Fibroblast of peridontal ligament (primary cell): Measurements from ENCODE around the gene PBRM1.

Source experiments
- DNase-seq: peaks from one replicate; pipeline ENCODE4 v3.0.0-alpha.2; 2010; ENCODE audit errors: extremely low read depth

Gene PBRM1

DNA sequence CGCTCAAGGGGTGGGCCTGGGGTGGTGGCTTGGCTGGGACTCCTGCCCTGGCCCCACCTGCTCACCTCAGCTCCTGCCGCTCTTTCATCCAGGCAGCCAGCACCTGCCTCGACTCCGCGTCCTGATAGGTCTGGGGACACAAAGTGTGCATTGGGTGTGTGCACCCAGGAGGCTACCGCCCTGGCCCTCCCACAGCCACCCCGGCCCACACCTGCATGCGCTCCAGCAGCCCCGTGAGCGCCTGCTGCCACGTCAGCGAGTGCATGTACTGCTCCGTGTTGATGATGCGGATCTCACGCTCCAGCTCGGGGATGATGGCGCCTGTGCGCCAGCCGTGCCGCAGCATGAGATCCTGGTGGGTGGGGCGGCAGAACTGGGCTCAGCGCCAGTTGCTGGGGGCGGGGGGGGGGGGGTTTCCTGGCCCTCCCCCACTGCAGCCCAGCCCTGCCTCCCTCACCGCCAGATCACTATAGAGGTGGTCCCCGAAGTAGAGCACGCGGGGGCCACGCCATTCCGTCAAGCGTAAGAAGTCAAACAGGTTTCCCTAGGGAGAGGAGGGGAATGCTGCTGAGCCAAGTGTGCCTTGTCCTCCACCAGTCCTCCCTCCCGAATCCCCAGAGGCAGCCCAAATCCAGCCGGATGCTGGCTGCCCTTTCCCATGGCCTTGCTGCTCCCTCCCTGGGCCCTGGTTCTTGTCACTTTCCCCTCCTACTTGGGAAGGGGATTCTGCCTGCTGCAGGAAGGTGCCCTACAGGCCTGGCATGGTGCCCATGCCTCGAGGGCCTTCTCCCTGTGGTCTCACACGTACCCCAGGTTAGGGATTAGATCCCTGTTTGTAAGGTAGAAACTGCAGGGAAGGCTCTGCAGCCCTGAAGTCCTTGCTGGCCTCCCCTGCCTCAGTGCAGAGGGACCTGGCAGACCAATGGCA is 160.7 kb downstream of the PBRM1 start:
- no peak for DNase-seq

DNA sequence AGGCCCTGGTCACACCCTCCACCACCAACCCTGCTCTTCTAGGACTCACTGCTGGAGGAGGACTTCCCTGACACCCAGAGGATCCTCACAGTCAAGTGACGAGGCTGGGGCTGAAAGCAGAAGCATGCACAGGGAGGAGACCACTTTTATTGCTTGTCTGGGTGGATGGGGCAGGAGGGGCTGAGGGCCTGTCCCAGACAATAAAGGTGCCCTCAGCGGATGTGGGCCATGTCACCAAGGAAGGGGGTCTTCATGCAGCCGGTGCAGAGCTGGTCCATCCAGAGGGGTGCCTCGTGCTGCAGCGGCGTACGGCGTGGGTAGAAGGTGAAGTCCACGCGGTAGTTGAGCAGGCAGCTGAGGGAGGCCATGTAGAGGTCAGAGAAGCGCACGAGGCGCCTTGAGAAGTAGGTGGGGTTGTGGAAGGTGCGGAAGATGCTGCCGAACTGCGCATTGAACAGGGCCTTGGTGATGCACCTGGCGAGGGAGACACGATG is 161.4 kb downstream of the PBRM1 start:
- no peak for DNase-seq

DNA sequence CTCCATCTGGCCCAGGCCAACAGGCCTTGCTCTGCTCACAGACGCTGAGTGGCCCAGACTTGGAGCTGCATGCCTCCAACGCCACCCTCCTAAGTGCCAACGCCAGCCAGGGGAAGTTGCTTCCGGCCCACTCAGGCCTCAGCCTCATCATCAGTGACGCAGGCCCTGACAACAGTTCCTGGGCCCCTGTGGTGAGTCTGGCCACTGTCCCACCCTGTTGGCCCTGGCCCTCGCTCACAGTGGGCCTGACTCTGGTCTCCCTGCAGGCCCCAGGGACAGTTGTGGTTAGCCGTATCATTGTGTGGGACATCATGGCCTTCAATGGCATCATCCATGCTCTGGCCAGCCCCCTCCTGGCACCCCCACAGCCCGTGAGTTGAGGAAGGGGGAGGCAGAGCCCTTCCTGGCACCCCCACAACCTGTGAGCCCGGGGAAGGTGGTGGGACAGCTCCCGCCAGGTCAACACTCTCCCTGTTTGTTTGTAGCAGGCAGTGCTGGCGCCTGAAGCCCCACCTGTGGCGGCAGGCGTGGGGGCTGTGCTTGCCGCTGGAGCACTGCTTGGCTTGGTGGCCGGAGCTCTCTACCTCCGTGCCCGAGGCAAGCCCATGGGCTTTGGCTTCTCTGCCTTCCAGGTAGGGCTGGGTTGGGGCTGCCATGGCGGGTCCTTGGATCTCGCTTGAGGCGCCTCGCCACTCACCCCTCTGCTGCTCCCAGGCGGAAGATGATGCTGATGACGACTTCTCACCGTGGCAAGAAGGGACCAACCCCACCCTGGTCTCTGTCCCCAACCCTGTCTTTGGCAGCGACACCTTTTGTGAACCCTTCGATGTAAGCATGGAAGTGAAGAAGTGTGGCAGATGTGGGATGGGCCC is 162.1 kb downstream of the PBRM1 start:
- no peak for DNase-seq

DNA sequence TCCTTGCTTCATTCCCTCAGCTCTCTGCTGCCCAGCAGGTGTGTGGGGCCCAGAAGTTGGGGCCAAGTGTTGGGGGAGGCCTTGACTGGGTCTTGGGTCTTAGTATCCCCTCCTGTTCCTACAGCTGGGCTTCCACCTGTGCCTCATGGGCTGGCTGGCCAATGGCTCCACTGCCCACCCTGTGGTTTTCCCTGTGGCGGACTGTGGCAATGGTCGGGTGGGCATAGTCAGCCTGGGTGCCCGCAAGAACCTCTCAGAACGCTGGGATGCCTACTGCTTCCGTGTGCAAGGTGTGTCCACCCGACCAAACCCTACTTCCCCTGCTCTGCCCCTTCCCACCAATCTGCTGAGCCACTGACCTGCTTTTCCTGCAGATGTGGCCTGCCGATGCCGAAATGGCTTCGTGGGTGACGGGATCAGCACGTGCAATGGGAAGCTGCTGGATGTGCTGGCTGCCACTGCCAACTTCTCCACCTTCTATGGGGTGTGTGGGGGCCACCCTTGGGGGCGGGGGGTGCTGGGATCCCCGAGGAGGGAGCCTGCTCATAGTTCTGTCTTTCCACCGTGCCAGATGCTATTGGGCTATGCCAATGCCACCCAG is 163.0 kb downstream of the PBRM1 start:
- DNase-seq, result no peak

DNA sequence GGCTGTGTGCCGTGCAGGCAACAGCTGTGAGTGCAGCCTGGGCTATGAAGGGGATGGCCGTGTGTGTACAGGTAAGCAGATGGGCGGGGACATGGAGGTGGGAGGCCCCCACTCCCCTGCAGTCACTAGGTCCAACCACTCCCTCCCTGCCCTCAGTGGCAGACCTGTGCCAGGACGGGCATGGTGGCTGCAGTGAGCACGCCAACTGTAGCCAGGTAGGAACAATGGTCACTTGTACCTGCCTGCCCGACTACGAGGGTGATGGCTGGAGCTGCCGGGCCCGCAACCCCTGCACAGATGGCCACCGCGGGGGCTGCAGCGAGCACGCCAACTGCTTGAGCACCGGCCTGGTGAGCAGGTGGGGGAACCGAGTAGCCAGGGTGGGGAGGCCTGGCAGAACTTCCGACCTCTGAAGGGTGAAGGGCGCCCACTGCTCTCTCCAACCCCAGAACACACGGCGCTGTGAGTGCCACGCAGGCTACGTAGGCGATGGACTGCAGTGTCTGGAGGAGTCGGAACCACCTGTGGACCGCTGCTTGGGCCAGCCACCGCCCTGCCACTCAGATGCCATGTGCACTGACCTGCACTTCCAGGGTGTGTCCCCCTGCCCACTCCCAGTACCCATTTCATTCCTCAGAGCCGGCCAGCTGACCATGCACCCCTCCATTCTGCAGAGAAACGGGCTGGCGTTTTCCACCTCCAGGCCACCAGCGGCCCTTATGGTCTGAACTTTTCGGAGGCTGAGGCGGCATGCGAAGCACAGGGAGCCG is 163.6 kb downstream of the PBRM1 start:
- DNase-seq, result no peak

DNA sequence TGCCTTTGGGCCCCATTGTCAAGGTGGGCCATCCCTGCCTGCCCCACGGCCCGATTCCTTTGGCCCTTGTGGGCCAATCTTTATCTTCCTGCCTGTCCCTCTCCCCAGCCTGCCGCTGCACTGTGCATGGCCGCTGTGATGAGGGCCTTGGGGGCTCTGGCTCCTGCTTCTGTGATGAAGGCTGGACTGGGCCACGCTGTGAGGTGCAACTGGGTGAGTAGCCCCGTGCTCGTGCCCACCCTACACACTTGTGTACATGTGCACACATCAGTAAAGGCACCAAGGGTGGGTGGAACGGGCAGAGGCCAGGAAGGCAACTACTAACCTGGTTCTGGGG is 164.3 kb downstream of the PBRM1 start:
- no peak for DNase-seq

DNA sequence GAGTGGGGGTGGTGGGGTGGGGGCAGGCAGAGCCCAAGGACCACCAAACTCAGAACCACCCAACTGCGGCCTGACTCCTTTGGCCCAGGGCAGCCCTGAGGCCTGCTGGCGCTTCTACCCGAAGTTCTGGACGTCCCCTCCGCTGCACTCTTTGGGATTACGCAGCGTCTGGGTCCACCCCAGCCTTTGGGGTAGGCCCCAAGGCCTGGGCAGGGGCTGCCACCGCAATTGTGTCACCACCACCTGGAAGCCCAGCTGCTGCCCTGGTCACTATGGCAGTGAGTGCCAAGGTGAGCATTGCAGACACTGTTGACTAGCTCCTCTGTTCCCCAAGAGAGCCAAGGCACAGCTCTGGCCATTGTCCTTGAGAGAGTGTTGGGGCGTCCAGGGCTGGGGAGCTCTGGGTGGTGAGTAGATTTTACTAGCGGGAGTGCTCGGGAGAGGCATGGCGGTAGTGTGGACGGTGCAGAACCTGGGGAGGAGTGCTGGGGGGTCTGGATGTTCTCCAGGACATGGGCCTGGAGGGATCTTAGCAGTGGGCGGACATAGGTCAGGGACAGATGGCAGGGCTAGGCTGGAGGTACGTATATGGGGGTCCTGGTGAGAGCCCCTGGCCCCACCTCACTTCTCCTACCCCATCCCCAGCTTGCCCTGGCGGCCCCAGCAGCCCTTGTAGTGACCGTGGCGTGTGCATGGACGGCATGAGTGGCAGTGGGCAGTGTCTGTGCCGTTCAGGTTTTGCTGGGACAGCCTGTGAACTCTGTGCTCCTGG is 164.8 kb downstream of the PBRM1 start:
- DNase-seq, result no peak

DNA sequence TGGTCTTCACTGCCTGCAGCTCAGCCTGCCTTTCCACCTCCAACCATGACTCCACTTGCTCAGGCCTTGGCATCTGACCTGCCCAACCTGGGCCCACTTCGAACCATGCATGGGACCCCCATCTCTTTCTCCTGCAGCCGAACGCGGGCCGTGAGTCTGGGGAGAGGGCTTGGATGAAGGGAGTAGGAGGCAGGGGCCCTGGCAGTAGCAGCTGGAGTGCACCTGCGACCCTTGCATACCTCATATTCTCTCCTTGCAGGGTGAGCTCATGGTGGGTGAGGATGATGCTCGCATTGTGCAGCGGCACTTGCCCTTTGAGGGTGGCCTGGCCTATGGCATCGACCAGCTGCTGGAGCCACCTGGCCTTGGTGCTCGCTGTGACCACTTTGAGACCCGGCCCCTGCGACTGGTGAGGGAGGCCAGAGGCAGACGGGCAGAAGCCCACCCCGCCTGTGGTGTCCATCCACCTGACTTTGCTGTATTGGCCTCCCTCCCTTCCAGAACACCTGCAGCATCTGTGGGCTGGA is 165.5 kb downstream of the PBRM1 start:
- DNase-seq, result no peak

DNA sequence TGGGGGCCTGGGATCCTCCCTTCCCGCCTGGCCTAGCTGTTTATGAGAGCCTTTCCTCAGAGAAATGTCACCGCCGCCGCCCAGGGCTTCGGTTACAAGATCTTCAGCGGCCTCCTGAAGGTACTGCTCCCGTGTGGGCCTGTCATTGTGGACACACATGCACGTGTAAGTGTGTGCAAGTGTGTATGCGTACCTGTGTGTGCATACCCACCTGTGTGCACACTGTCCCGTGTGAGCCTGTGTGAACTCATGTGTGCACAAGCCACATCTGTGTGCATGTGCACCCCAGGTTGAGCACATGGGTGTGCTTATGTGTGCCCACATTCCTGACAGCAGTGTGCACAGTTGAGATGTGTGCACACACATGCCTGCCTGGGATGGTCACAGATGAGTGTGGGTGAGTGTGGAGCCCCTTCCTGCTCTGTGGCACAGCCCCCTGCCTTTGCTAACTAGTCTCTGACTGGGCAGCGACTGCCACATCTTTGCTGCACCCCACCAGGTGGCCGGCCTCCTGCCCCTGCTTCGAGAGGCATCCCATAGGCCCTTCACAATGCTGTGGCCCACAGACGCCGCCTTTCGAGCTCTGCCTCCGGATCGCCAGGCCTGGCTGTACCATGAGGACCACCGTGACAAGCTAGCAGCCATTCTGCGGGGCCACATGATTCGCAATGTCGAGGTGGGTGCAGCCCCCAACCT is 166.1 kb downstream of the PBRM1 start:
- DNase-seq, result no peak

DNA sequence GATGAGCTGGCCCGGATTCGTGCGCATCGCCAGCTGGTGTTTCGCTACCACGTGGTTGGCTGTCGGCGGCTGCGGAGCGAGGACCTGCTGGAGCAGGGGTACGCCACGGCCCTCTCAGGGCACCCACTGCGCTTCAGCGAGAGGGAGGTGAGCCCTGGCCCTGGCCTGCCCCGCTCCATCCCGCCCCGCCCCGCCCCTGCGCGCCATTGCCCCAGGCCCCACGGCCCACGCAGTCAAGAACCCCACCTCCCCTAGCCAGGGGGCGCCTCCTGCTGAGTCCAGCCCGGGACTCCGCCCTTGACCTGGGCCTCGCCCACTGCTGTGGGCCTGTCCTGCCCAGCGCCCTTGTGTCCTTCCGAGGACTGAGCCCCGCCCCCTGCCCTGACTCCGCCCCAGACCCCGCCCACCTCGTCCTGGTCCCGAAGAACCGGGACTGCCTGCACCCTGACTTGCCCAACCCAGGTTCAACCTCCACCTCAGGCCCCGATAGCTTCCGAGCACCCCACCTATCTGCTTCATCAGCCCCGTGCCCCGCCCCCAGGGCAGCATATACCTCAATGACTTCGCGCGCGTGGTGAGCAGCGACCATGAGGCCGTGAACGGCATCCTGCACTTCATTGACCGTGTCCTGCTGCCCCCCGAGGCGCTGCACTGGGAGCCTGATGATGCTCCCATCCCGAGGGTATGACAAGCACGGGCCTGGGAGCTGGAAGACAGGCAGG is 166.8 kb downstream of the PBRM1 start:
- no peak for DNase-seq

DNA sequence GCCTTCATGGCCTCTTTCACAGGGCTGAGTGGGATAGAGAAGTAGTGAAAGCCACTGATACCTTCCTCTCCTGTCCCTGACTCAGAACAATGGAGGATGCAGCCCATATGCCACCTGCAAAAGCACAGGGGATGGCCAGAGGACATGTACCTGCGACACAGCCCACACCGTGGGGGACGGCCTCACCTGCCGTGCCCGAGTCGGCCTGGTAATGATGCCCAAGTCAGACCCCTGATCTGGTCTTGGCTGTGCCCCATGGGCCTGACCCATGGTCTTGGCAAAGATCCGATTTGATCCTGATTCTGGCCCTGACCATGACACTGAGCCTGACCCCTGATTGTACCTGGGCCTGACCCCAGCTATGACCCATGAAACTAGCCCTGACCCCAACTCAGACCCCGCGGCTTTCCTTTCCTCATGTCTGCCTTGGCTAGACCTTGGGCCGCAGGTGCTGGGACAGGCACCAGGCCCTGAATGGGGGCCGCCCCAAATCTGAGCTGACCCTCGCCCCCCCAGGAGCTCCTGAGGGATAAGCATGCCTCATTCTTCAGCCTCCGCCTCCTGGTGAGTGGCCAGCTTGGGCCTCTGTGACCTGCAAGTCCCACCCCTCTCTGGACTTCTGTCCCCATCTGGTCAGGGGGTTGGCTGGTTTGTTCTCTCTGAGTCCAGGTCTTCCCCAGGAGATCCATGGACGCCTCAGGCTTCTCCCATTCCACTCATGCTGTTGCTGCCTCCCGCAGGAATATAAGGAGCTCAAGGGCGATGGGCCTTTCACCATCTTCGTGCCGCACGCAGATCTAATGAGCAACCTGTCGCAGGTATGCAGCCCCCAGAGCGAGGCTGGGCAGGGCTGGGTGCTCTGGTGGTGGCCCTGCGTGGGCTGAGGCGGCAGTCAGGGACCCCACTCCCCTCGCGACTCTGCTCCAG is 167.7 kb downstream of the PBRM1 start:
- no peak for DNase-seq

DNA sequence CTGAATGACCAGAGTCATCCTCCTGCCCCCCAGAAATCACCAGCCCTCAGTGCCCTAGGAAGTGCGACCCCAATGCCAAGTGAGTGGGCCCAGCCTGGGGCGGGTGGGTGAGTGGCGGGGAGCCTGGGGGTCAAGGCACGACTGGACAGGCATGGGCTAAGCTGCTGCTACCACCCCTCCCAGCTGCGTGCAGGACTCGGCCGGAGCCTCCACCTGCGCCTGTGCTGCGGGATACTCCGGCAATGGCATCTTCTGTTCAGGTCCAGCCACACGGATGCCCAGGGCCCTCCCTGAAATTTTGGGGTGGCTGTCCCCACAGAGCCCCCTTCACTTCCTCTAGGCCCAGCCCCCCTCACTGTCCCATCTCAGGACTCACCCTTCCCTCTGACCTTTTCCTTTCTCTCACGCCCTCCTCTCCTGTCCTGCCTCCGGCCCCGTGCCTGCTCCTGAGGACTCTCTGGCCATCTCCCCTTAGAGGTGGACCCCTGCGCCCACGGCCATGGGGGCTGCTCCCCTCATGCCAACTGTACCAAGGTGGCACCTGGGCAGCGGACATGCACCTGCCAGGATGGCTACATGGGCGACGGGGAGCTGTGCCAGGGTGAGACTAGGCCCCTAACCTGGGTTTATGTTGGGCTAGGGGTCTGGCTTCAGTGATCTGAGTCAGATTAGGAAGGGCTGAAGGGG is 169.1 kb downstream of the PBRM1 start:
- DNase-seq, result no peak

DNA sequence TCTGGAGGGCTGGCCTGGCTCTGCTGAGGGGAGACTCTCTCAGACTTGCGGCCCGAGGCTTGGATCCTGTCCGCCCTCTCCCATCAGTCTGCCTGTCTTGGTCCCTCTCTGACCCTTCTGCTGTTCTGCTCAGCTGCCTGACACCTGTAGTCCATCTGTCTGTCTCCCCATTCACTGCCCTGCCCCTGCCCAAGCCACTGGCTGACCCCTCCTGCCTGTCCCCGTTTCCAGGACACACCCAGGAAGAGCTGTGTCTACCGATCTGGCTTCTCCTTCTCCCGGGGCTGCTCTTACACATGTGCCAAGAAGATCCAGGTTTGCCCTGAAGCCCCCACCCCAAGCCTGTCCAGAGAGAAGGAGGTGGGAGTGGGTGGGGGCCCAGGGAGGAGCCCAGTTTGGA is 170.5 kb downstream of the PBRM1 start:
- DNase-seq, result no peak

DNA sequence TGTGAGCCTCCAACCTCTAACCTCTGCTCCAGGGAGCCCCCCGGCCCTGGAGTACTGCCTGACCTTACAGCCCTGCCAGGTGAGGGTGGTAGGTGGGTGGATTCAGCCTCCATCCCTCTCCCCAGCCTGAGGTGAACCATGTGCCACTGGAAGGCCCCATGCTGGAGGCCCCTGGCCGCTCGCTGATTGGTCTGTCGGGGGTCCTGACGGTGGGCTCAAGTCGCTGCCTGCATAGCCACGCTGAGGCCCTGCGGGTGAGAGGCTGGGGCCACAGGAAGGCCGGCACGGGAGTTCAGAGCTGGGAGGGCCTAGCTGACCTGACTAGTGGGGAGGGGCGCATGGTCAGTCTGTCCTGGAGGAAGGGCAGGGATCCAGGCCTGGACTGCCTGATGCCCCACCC is 171.1 kb downstream of the PBRM1 start:
- DNase-seq, result no peak

DNA sequence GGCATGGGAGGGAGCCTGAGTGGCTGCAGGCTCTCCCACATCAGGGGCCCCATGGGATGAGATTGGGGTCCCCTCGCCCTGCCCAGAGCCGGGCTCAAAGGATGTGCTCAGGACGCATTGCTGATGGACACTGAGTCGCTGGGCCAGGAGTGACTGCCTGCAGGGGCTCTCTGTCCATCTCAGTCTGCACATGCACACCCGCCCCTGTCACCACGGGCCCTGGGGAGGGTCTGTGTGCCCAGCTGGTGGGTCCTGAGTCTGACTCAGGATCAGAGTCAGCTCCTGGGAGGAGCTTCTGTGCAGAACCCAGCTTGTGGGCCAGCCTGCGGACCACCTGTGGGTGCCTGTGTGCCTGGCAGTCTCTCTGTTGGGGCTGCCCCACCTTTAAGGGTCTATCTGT is 172.4 kb downstream of the PBRM1 start:
- no peak for DNase-seq

DNA sequence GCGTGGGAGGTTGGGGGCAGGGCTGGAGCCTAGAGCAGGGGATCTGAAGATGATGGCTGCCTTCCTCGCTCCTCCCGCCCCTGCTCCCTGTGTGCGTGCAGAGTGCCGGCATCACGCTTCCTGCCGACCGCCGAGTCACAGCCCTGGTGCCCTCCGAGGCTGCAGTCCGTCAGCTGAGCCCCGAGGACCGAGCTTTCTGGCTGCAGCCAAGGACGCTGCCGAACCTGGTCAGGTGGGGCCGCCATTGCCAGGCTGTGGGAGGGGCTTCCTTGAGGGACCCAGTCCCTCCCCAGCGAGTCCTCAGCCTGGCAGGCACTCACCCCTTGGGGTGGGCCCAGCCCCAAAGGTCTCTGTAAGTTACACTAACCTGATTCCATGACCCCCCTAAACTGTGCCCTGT is 173.0 kb downstream of the PBRM1 start:
- DNase-seq, result no peak

DNA sequence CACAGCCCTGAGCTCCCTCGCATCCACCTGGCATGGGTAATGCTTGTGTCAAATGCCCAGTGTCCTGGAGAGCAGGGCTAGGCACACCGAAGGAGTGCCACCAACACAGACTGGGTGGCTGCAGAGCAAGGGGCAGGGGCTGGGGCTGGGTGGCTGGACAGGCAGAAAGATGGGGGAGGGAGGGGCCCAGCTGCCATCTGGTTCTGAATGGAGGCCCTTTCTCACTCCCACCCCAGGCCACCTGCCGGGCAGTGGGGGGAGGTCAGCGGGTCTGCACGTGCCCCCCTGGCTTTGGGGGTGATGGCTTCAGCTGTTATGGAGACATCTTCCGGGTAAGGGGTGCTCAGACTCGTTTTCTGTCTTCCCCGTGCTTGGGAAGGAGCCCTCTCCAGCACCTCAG is 173.6 kb downstream of the PBRM1 start:
- DNase-seq, result no peak

DNA sequence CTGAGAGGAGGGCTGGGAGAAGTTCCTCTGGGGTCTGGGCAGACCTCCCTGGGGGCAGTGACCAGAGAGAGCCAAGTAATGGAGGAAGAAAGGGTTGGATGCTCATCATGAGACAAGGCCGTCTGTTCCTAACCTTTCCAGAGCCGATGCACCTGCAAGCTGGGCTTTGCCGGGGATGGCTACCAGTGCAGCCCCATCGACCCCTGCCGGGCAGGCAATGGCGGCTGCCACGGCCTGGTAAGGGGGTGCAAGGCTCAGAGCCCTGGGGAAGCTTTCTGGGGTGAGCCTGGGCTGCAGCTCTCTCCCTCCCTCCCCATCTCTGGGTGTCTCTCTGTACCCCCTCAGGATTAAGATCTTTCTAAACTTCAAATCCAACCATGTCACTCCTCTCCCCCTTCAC is 174.2 kb downstream of the PBRM1 start:
- DNase-seq, result no peak
